Loucy (cell line): ENCODE measurements around the gene ATXN7L3B.

Source experiments
- H2AFZ ChIP-seq: fragments of 200-600 bp; sonication (generic); 2 replicates; pipeline ENCODE4 v1.6.0; 2016; ENCODE audit warnings: antibody characterized with exemption, mild to moderate bottlenecking, low read length, moderate library complexity
- H3F3A ChIP-seq: fragments of 200-600 bp; 2 replicates; pipeline ENCODE4 v1.6.0; 2016; ENCODE audit warnings: antibody characterized with exemption, low read depth, mild to moderate bottlenecking
- H3K27me3 ChIP-seq: fragments of 200-600 bp; sonication (generic); 2 replicates; pipeline ENCODE4 v1.6.1; 2014; ENCODE audit warnings: low read length, mild to moderate bottlenecking; ENCODE audit not compliant: insufficient read depth, poor library complexity, severe bottlenecking
- H3K36me3 ChIP-seq: fragments of 200-600 bp; sonication (generic); 2 replicates; pipeline ENCODE4 v1.6.1; 2016; ENCODE audit warnings: low read length; ENCODE audit not compliant: insufficient read depth
- H3K4me1 ChIP-seq: fragments of 200-600 bp; sonication (generic); 2 replicates; pipeline ENCODE4 v1.5.1; 2014; ENCODE audit warnings: low read length, mild to moderate bottlenecking; ENCODE audit not compliant: insufficient read depth, poor library complexity, severe bottlenecking
- H3K4me2 ChIP-seq: fragments of 200-600 bp; sonication (generic); 2 replicates; pipeline ENCODE4 v1.6.0; 2014; ENCODE audit warnings: antibody characterized with exemption, low read length, low read depth, mild to moderate bottlenecking; ENCODE audit not compliant: poor library complexity, severe bottlenecking
- H3K4me3 ChIP-seq: fragments of 200-600 bp; sonication (generic); 2 replicates; pipeline ENCODE4 v1.5.1; 2014; ENCODE audit warnings: low read length, mild to moderate bottlenecking, mixed read lengths; ENCODE audit not compliant: poor library complexity, severe bottlenecking
- H3K79me2 ChIP-seq: fragments of 200-600 bp; sonication (generic); 2 replicates; pipeline ENCODE4 v1.6.1; 2014; ENCODE audit warnings: low read length; ENCODE audit not compliant: insufficient read depth
- H3K9ac ChIP-seq: fragments of 200-600 bp; sonication (generic); 2 replicates; pipeline ENCODE4 v1.6.0; 2014; ENCODE audit warnings: mild to moderate bottlenecking, low read depth, low read length, moderate library complexity; ENCODE audit not compliant: poor library complexity, severe bottlenecking
- H3K9me2 ChIP-seq: fragments of 200-600 bp; sonication (generic); replicated peaks from 2 replicates; pipeline ENCODE4 v1.6.1; 2016; ENCODE audit warnings: low read depth, low read length, mixed read lengths
- H3K9me3 ChIP-seq: fragments of 200-600 bp; sonication (generic); 2 replicates; pipeline ENCODE4 v1.6.1; 2014; ENCODE audit warnings: mild to moderate bottlenecking, antibody characterized with exemption, low read length, low read depth; ENCODE audit not compliant: insufficient read depth
- H4K20me1 ChIP-seq: fragments of 200-600 bp; sonication (generic); 2 replicates; pipeline ENCODE4 v1.6.0; 2014; ENCODE audit warnings: antibody characterized with exemption, low read length, mild to moderate bottlenecking; ENCODE audit not compliant: insufficient read depth, poor library complexity, severe bottlenecking
- EZH2phosphoT487 ChIP-seq: fragments of 200-600 bp; IDR thresholded peaks from 2 replicates; pipeline ENCODE4 v1.6.1; 2018; ENCODE audit warnings: antibody characterized with exemption, mild to moderate bottlenecking, moderate library complexity, borderline replicate concordance
- TF ChIP-seq, protein P1 (sequence below): fragments of 200-600 bp; sonication (generic); conservative IDR thresholded peaks from 2 replicates; pipeline ENCODE4 v1.5.1; 2014; ENCODE audit warnings: mild to moderate bottlenecking, antibody characterized with exemption, low read length

ATXN7L3B gene

DNA sequence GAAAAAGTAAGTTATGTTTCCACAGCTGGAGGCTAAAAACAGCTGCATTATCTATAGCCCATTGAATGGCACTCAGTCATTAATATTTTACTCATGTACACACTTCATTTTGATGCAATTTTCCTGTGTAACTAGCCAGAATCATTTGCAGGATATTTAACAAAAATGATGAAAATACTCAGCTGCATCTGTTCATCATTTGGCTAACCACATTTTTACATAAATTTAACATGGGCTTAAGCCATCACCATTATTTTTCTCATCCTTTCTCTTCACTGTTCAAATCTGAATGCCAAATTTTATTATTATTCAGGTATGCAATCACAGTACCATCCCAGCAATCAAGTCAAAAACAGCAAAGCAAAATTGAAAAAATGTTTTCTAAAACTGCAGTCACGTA lies 41.8 kb downstream of the ATXN7L3B start:
- Histone ChIP-seq H4K20me1 (no peaks in the 10 kb centered on the region), H3K27me3 (no peaks in the 10 kb centered on the region), H3K9me3 (no peaks in the 10 kb centered on the region), H3K36me3 (no peaks in the 10 kb centered on the region), H3K4me2 (no peak overlapping the region), H3K4me1 (no peaks in the 10 kb centered on the region), H2AFZ (no peak overlapping the region), H3K9me2 (no peaks in the 10 kb centered on the region), H3K4me3 (no peak overlapping the region), H3F3A (no peaks in the 10 kb centered on the region), H3K9ac (no peak overlapping the region), H3K79me2 (no peaks in the 10 kb centered on the region)
- TF ChIP-seq, protein P1, sequence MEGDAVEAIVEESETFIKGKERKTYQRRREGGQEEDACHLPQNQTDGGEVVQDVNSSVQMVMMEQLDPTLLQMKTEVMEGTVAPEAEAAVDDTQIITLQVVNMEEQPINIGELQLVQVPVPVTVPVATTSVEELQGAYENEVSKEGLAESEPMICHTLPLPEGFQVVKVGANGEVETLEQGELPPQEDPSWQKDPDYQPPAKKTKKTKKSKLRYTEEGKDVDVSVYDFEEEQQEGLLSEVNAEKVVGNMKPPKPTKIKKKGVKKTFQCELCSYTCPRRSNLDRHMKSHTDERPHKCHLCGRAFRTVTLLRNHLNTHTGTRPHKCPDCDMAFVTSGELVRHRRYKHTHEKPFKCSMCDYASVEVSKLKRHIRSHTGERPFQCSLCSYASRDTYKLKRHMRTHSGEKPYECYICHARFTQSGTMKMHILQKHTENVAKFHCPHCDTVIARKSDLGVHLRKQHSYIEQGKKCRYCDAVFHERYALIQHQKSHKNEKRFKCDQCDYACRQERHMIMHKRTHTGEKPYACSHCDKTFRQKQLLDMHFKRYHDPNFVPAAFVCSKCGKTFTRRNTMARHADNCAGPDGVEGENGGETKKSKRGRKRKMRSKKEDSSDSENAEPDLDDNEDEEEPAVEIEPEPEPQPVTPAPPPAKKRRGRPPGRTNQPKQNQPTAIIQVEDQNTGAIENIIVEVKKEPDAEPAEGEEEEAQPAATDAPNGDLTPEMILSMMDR: no peak
- TF ChIP-seq EZH2phosphoT487: no peak

DNA sequence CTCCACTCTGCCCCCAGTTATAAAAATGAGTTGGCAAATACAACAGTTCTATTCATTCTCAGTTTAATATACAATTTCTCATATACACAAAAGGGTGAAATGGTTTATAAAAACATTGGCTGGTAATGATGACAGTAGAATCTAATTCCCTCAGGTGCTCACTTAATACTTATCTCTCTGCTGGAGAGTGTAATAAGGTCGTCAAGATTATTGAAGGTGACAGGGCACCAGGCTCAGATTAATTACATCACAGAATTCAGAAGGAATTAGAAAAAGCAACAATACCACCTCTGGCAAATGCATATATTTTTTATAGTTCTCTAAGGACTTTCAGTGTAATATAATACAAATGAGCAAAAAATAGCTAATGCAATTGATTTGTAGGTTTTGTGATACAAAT lies 42.3 kb downstream of the ATXN7L3B start:
- H3K9me3 ChIP-seq: no peaks in the 10 kb centered on the region
- H3K36me3 ChIP-seq: no peaks in the 10 kb centered on the region
- no peaks in the 10 kb centered on the region for H3F3A ChIP-seq
- H2AFZ ChIP-seq: no peak overlapping the region
- H3K4me1 ChIP-seq: no peaks in the 10 kb centered on the region
- H3K4me2 ChIP-seq: no peak overlapping the region
- H4K20me1 ChIP-seq: no peaks in the 10 kb centered on the region
- H3K27me3 ChIP-seq: no peaks in the 10 kb centered on the region
- TF ChIP-seq EZH2phosphoT487: no peak
- TF ChIP-seq, protein P1: no peak
- H3K79me2 ChIP-seq: no peaks in the 10 kb centered on the region
- no peak overlapping the region for H3K4me3 ChIP-seq
- no peaks in the 10 kb centered on the region for H3K9me2 ChIP-seq
- H3K9ac ChIP-seq: no peak overlapping the region

DNA sequence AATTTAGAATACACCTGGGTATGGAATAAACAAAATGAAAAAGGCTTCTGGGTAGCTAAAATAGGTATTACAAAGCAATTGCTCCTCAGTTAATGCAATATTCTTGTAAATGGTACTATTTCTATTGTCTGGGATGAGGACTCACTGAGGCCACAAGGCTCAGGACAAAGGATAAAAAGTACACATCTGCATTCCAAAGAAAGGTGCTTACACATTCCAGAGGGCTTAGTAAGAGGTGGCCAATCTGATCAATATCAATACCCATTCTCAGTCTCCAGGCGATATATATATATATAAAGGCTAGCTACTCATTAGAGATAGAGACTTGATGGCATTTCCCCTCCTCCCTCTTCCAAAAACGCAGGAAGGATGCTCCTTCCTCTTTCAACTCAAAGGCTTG lies 43.8 kb downstream of the ATXN7L3B start:
- no peak overlapping the region for H2AFZ ChIP-seq
- H3K36me3 ChIP-seq: no peaks in the 10 kb centered on the region
- H3K4me3 ChIP-seq: no peak overlapping the region
- no peaks in the 10 kb centered on the region for H3K9me2 ChIP-seq
- H3F3A ChIP-seq: no peaks in the 10 kb centered on the region
- H3K27me3 ChIP-seq: no peaks in the 10 kb centered on the region
- H3K9ac ChIP-seq: no peak overlapping the region
- no peaks in the 10 kb centered on the region for H3K4me1 ChIP-seq
- H4K20me1 ChIP-seq: no peaks in the 10 kb centered on the region
- no peak overlapping the region for H3K4me2 ChIP-seq
- TF ChIP-seq, protein P1: no peak
- no peak for TF ChIP-seq EZH2phosphoT487
- H3K79me2 ChIP-seq: no peaks in the 10 kb centered on the region
- H3K9me3 ChIP-seq: no peaks in the 10 kb centered on the region
